ENCODE data around the gene TTI1.

TTI1 gene

GRCh38 chr20:37936041-37936440, 97.2 kb downstream of the TTI1 start:
- ChIA-PET POLR2A (no interaction called here), CTCF (no interaction called here)
- DNase-seq (ENCODE audit: extremely low spot score) = no peak
- TF ChIP-seq L3MBTL2 (conservative IDR thresholded peaks at IDR 0.05) (no peak), ZNF384 (IDR thresholded peaks at IDR 0.05) (no peak), FOXK2 (IDR thresholded peaks at IDR 0.05) (no peak), FOXA1 (IDR thresholded peaks at IDR 0.05) (no peak), HDGF (IDR thresholded peaks at IDR 0.05; ENCODE audit: borderline replicate concordance) (no peak), LEF1 (IDR thresholded peaks at IDR 0.05; ENCODE audit: borderline replicate concordance) (no peak), SUZ12 (IDR thresholded peaks at IDR 0.05) (no peak), BHLHE40 (IDR thresholded peaks at IDR 0.05; ENCODE audit: borderline replicate concordance) (no peak), CTBP1 (IDR thresholded peaks at IDR 0.05; ENCODE audit: borderline replicate concordance) (no peak), PKNOX1 (IDR thresholded peaks at IDR 0.05) (no peak), FOXM1 (IDR thresholded peaks at IDR 0.05; ENCODE audit: borderline replicate concordance) (no peak), ELF4 (IDR thresholded peaks at IDR 0.05) (no peak), ARNT (IDR thresholded peaks at IDR 0.05) (no peak), SP1 (IDR thresholded peaks at IDR 0.05) (no peak), NFRKB (IDR thresholded peaks at IDR 0.05) (no peak)

DNA sequence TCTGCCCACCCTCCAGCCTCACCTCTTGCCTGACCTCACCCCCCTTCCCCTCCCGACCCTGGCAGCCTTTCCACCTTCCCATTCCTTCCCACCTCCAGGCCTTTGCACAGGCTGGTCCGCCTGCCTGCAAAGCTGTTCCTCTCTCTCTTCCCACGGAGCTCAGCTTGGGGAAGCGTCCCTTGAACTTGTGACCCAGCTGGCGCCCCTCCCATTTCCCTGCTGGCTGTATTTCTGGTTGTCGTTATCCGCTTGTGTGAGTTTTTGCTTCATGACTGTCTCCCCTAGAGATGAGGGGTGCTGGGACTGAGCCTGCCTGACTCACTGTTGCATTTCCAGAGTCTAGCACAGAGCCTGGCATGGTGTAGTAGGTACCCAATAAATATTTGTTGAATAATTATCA, 97.8 kb downstream of the TTI1 start:
- TF ChIP-seq L3MBTL2 (conservative IDR thresholded peaks at IDR 0.05) (no peak), BHLHE40 (IDR thresholded peaks at IDR 0.05; ENCODE audit: borderline replicate concordance) (no peak), ELF4 (IDR thresholded peaks at IDR 0.05) (no peak), LEF1 (IDR thresholded peaks at IDR 0.05; ENCODE audit: borderline replicate concordance) (no peak), TARDBP (IDR thresholded peaks at IDR 0.05) (no peak), CTBP1 (IDR thresholded peaks at IDR 0.05; ENCODE audit: borderline replicate concordance) (no peak), SP1 (IDR thresholded peaks at IDR 0.05) (no peak), FOXM1 (IDR thresholded peaks at IDR 0.05; ENCODE audit: borderline replicate concordance) (no peak), ARNT (IDR thresholded peaks at IDR 0.05) (no peak), HDGF (IDR thresholded peaks at IDR 0.05; ENCODE audit: borderline replicate concordance) (no peak), PKNOX1 (IDR thresholded peaks at IDR 0.05) (no peak)
- ChIA-PET CTCF (no interaction called here), POLR2A (no interaction called here)
- DNase-seq (ENCODE audit: extremely low spot score) = no peak

- ChIA-PET POLR2A (no interaction called here), CTCF (no interaction called here)
- DNase-seq (ENCODE audit: extremely low spot score) = no peak
- TF ChIP-seq TARDBP (IDR thresholded peaks at IDR 0.05) = no peak
- no peak for TF ChIP-seq FOXA1 (IDR thresholded peaks at IDR 0.05)
- no peak for TF ChIP-seq LEF1 (IDR thresholded peaks at IDR 0.05; ENCODE audit: borderline replicate concordance)
- TF ChIP-seq L3MBTL2 (conservative IDR thresholded peaks at IDR 0.05) = no peak
- no peak for TF ChIP-seq SUZ12 (IDR thresholded peaks at IDR 0.05)
- no peak for TF ChIP-seq NFRKB (IDR thresholded peaks at IDR 0.05)
- TF ChIP-seq ELF4 (IDR thresholded peaks at IDR 0.05) = no peak
- no peak for TF ChIP-seq ZNF384 (IDR thresholded peaks at IDR 0.05)
- no peak for TF ChIP-seq SP1 (IDR thresholded peaks at IDR 0.05)
- no peak for TF ChIP-seq PKNOX1 (IDR thresholded peaks at IDR 0.05)
- no peak for TF ChIP-seq BHLHE40 (IDR thresholded peaks at IDR 0.05; ENCODE audit: borderline replicate concordance)
- no peak for TF ChIP-seq ARNT (IDR thresholded peaks at IDR 0.05)
- no peak for TF ChIP-seq CTBP1 (IDR thresholded peaks at IDR 0.05; ENCODE audit: borderline replicate concordance)
Measured at GRCh38 chr20:37934634-37935375, 98.5 kb downstream of the TTI1 start.

DNA sequence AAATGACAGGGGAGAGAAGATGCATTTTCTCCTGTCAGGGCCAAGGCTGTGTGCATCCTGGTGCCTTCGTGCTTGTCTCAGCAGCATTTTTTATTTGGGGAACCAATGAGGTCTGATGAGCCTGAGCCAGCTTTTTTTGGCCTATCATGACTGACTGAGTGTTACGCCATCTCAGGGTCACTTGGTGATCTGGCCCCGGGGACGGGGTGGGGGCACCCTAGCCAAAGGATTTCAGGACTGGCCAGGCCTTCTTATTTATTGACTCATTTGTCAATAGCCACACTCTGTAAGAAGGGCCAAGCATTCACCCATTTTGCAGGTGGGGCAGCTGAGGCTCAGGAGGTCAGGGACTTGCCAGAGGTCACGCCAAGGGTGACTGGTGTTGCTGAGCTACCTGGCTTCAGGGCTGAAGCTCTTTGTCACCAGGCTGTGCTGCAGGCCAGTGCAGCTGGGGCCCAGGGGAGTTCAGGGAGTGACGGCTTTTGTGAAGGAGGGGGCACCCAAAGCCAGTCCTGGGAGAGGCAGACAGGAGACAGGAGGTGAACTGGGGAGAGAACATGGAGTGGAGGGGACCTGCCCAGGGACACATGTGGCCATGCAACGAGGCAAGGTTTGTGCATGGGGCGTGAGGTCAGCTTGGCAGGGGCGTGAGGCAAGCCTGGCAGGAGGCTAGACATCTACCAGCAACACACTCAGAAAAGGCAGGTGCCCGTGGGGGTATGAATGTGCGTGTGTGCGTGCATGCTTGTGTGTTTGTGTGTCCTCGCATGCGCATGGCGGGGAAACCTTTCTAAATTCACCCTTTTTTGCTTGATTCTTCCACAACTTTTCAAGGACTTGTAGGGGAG, 99.2 kb downstream of the TTI1 start:
- CTCF ChIA-PET = no interaction called here
- no peak for TF ChIP-seq HDGF (IDR thresholded peaks at IDR 0.05; ENCODE audit: borderline replicate concordance)
- POLR2A ChIA-PET = no interaction called here
- DNase-seq (ENCODE audit: extremely low spot score) = no peak

Data from HEK293T (cell line).